GM12878 (cell line): ENCODE measurements around the gene ADCY2. TPM values are rescaled to one million over a fixed set of nuclear protein-coding genes. Genes with fewer than 3 reads are reported as not detected.

ENCODE experiments used
- ATAC-seq: fragments of 200-7000 bp; cut with Tn5 transposase; 3 replicates; pipeline ENCODE4 v1.9.1; 2020; ENCODE audit warnings: mild to moderate bottlenecking, moderate library complexity
- BruUV-seq: library from RNA; stranded (reverse); fragments of 400-500 nt; replicated peaks from 2 replicates; lab custom pipeline; 2021; lab: Mats Ljungman, UMichigan
- CTCF ChIA-PET: fragments of 300-600 bp; sonication (Branson Sonifier 250); formaldehyde crosslinking; extraction: SDS; loops from one replicate; lab custom pipeline; 2021; ENCODE audit warnings: inconsistent platforms; lab: Yijun Ruan, JAX
- POLR2A ChIA-PET: fragments of 350-600 bp; formaldehyde crosslinking; extraction: SDS; loops from one replicate; lab custom pipeline; 2021; ENCODE audit warnings: inconsistent platforms; lab: Charles Lee
- RAD21 ChIA-PET: fragments of 300-600 bp; sonication (Branson Sonifier 250); formaldehyde crosslinking; loops from one replicate; lab custom pipeline; 2023; ENCODE audit warnings: antibody characterized with exemption; ENCODE audit not compliant: unreplicated experiment; lab: Charles Lee
- SMC1A ChIA-PET: fragments of 300-600 bp; sonication (Branson Sonifier 250); formaldehyde crosslinking; loops from one replicate; lab custom pipeline; 2023; ENCODE audit not compliant: unreplicated experiment, uncharacterized antibody; lab: Charles Lee
- DNase-seq: peaks from one replicate; pipeline ENCODE4 v3.0.0-alpha.2; 2011; ENCODE audit warnings: low read depth, low spot score
- FAIRE-seq: peaks from 3 replicates; lab custom pipeline; 2011; peaks lifted over from hg19 to GRCh38; lab: Jason Lieb, UNC
- H2AFZ ChIP-seq: 2 replicates; pipeline ENCODE4 v1.6.0; 2011; ENCODE audit warnings: low read depth, low read length, control low read depth; ENCODE audit not compliant: control insufficient read depth
- H3K27ac ChIP-seq: 2 replicates; pipeline ENCODE4 v1.5.1; 2011; ENCODE audit warnings: control low read depth; ENCODE audit not compliant: control insufficient read depth, insufficient read depth
- H3K27me3 ChIP-seq, 2 experiments: replicated peaks in 1 of 2; 2 replicates each; pipeline versions ENCODE4 v1.6.0 to v1.6.1; 2011; ENCODE audit warnings: low read length in 1 of 2; ENCODE audit not compliant: control insufficient read depth in 2 of 2, insufficient read depth in 2 of 2
- H3K36me3 ChIP-seq, 2 experiments: 2 replicates each; pipeline ENCODE4 v1.5.1; 2011; ENCODE audit warnings: low read length in 1 of 2; ENCODE audit not compliant: control insufficient read depth in 2 of 2, insufficient read depth in 2 of 2
- H3K4me1 ChIP-seq: 2 replicates; pipeline ENCODE4 v1.6.1; 2011; ENCODE audit warnings: mild to moderate bottlenecking, low read length, moderate library complexity, mixed read lengths; ENCODE audit not compliant: control insufficient read depth, insufficient read depth
- H3K4me2 ChIP-seq: 2 replicates; pipeline ENCODE4 v1.6.0; 2011; ENCODE audit warnings: control low read depth; ENCODE audit not compliant: control insufficient read depth, insufficient read depth
- H3K4me3 ChIP-seq: fragments of 200-600 bp; sonication (generic); 2 replicates; pipeline ENCODE4 v1.5.1; 2016
- H3K79me2 ChIP-seq: 2 replicates; pipeline ENCODE4 v1.6.0; 2011; ENCODE audit warnings: low read length; ENCODE audit not compliant: control insufficient read depth, insufficient read depth
- H3K9ac ChIP-seq: 2 replicates; pipeline ENCODE4 v1.8.0; 2011; ENCODE audit warnings: low read length, control low read depth, mixed read lengths; ENCODE audit not compliant: control insufficient read depth, insufficient read depth
- H3K9me3 ChIP-seq: replicated peaks from 3 replicates; pipeline ENCODE4 v1.5.1; 2011; ENCODE audit warnings: mild to moderate bottlenecking, low read length; ENCODE audit not compliant: control insufficient read depth, insufficient read depth
- H4K20me1 ChIP-seq: 2 replicates; pipeline ENCODE4 v1.6.0; 2011; ENCODE audit not compliant: control insufficient read depth, insufficient read depth
- BACH1 ChIP-seq: fragments of 450-650 bp; IDR thresholded peaks from 2 replicates; pipeline ENCODE4 v1.6.1; 2017; ENCODE audit warnings: mild to moderate bottlenecking, borderline replicate concordance
- CHD2 ChIP-seq: IDR thresholded peaks from 2 replicates; pipeline ENCODE4 v1.6.1; 2011; ENCODE audit warnings: low read depth, low read length, improper control_type of control experiment, borderline replicate concordance
- ESRRA ChIP-seq: IDR thresholded peaks from 2 replicates; pipeline ENCODE4 v1.6.1; 2012; ENCODE audit warnings: mild to moderate bottlenecking, low read length, improper control_type of control experiment
- HDAC6 ChIP-seq: fragments of 200-600 bp; sonication (generic); IDR thresholded peaks from one replicate; pipeline ENCODE4 v1.8.0; 2017; ENCODE audit warnings: antibody characterized with exemption; ENCODE audit not compliant: unreplicated experiment
- KAT2A ChIP-seq: conservative IDR thresholded peaks from 2 replicates; pipeline ENCODE4 v1.6.1; 2011; ENCODE audit warnings: low read depth, low read length; ENCODE audit not compliant: control insufficient read depth
- NR2F1 ChIP-seq: fragments of 450-650 bp; conservative IDR thresholded peaks from 2 replicates; pipeline ENCODE4 v1.6.1; 2017; ENCODE audit warnings: mild to moderate bottlenecking
- PML ChIP-seq: IDR thresholded peaks from 2 replicates; pipeline ENCODE4 v1.6.1; 2012; ENCODE audit warnings: low read length, inconsistent platforms
- RAD21 ChIP-seq: IDR thresholded peaks from 2 replicates; pipeline ENCODE4 v1.6.1; 2011; ENCODE audit warnings: mild to moderate bottlenecking, low read depth, low read length, moderate library complexity; ENCODE audit not compliant: insufficient read depth
- RAD51 ChIP-seq: fragments of 450-650 bp; IDR thresholded peaks from 2 replicates; pipeline ENCODE4 v1.6.1; 2016; ENCODE audit warnings: moderate library complexity, mild to moderate bottlenecking, inconsistent platforms
- RUNX3 ChIP-seq: IDR thresholded peaks from 2 replicates; pipeline ENCODE4 v1.6.1; 2012; ENCODE audit warnings: low read length, inconsistent platforms
- SUPT20H ChIP-seq: IDR thresholded peaks from 2 replicates; pipeline ENCODE4 v1.6.1; 2011; ENCODE audit warnings: low read depth, mild to moderate bottlenecking, low read length, moderate library complexity, borderline replicate concordance; ENCODE audit not compliant: control insufficient read depth
- ZZZ3 ChIP-seq: IDR thresholded peaks from 2 replicates; pipeline ENCODE4 v1.6.1; 2011; ENCODE audit warnings: low read depth; ENCODE audit not compliant: control insufficient read depth, insufficient read length
- WGBS: methylation state at CpG from one replicate; pipeline ENCODE4 v1.1.6; 2016; ENCODE audit warnings: low lambda C conversion rate; ENCODE audit not compliant: insufficient replicate concordance, insufficient coverage; ENCODE audit errors: missing lambda C conversion rate; 5-methylcytosine and 5-hydroxymethylcytosine counted together
- in situ Hi-C: fragments of 300-500 bp; cut with MboI; formaldehyde crosslinking; loops from 9 replicates; pipeline ENCODE4 v1.14.3; 2018; ENCODE audit warnings: mixed read lengths
- intact Hi-C: fragments of 100-400 bp; cut with micrococcal nuclease; formaldehyde crosslinking; loops from one replicate; pipeline ENCODE4 v1.14.2; 2022; ENCODE audit not compliant: unreplicated experiment
- polyA plus RNA-seq, 11 experiments: library from polyadenylated mRNA; depleted of rRNA in 4 of 11; unstranded in 6 of 11; stranded (reverse) in 5 of 11; fragments of >200 nt; fragmentation: Nextera tagmentation in 4 of 11; fragmentation: Illumina TruSeq in 1 of 11; extraction: Ambion mirVana in 4 of 11; extraction: Trizol in 1 of 11; gene quantifications; 1 replicate in 1 of 11; 2 replicates in 10 of 11; pipeline versions ENCODE4 v1.2.1 to v1.2.3, GENCODE V29; 2011 to 2016; ENCODE audit warnings: inconsistent platforms in 2 of 11, missing spikeins in 2 of 11, low read depth in 1 of 11
- total RNA-seq, 4 experiments: library from RNA; depleted of rRNA in 3 of 4; stranded (reverse); fragments of >200 nt in 3 of 4; fragmentation: Illumina TruSeq in 1 of 4; extraction: Trizol in 1 of 4; gene quantifications; 2 replicates each; pipeline versions ENCODE4 v1.2.1 to v1.2.3, GENCODE V29; 2013 to 2021
- TF ChIP-seq, protein P1 (sequence below): fragments of 450-650 bp; IDR thresholded peaks from 2 replicates; pipeline ENCODE4 v1.6.1; 2017; ENCODE audit warnings: low read depth, mild to moderate bottlenecking, moderate library complexity
- TF ChIP-seq, protein P2 (sequence below): fragments of 450-650 bp; IDR thresholded peaks from 2 replicates; pipeline ENCODE4 v1.6.1; 2017; ENCODE audit warnings: mild to moderate bottlenecking, moderate library complexity

The ADCY2 gene
- total and polyA plus RNA-seq, 10 of the 15 experiments (the other 5 are each of a cell fraction or from before 2014, with no cell fraction given), result 0.07 to 0.26 TPM; not detected in 8

DNA sequence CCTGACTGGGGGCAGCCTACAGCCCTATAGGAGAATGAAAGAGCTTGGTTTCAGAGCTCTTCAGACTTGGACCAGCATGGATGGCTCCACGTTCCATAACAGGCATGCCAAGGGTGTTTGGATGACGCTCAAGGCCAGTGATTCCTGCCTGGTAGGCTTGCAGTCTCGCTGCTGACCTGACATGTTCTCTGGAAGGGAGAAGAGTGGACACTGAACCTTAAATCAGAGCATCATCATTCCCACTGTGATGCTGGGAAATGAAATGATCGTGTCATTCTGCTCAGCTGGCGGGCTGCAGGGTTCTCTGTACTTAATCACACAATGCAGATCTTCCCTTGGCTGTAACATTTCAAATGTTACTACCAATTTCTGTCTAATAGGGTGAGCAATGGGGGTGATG is 398.0 kb downstream of the ADCY2 start:
- RAD21 ChIA-PET, result interaction anchor here (2.4 to 4.6 kb wide), 2 partner anchors 10 to 20 kb away, joined by 7 to 32 read pairs; no protein-coding TSS in a partner anchor
- in situ Hi-C loops, result no loop called here
- BruUV-seq, result no TSS peak

More for the DNA sequence above, 398.0 kb downstream of the ADCY2 start:
- no peak overlapping the region for H3K9ac ChIP-seq
- ATAC-seq (peak; percentile 28; the same call in 2 of the 3 replicates), FAIRE-seq (no peak), DNase-seq (no peak)
- no peaks in the 10 kb centered on the region for H3K9me3 ChIP-seq
- 9% methylated on average over 5 of the region's 5 CpGs for WGBS
- TF ChIP-seq CHD2 (no peak), KAT2A (no peak), ZZZ3 (no peak), NR2F1 (no peak), RAD21 (no peak), SUPT20H (no peak), BACH1 (no peak), HDAC6 (no peak), PML (no peak), RAD51 (no peak), RUNX3 (no peak), ESRRA (no peak)
- TF ChIP-seq, protein P1, sequence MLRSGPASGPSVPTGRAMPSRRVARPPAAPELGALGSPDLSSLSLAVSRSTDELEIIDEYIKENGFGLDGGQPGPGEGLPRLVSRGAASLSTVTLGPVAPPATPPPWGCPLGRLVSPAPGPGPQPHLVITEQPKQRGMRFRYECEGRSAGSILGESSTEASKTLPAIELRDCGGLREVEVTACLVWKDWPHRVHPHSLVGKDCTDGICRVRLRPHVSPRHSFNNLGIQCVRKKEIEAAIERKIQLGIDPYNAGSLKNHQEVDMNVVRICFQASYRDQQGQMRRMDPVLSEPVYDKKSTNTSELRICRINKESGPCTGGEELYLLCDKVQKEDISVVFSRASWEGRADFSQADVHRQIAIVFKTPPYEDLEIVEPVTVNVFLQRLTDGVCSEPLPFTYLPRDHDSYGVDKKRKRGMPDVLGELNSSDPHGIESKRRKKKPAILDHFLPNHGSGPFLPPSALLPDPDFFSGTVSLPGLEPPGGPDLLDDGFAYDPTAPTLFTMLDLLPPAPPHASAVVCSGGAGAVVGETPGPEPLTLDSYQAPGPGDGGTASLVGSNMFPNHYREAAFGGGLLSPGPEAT, result no peak
- TF ChIP-seq, protein P2, sequence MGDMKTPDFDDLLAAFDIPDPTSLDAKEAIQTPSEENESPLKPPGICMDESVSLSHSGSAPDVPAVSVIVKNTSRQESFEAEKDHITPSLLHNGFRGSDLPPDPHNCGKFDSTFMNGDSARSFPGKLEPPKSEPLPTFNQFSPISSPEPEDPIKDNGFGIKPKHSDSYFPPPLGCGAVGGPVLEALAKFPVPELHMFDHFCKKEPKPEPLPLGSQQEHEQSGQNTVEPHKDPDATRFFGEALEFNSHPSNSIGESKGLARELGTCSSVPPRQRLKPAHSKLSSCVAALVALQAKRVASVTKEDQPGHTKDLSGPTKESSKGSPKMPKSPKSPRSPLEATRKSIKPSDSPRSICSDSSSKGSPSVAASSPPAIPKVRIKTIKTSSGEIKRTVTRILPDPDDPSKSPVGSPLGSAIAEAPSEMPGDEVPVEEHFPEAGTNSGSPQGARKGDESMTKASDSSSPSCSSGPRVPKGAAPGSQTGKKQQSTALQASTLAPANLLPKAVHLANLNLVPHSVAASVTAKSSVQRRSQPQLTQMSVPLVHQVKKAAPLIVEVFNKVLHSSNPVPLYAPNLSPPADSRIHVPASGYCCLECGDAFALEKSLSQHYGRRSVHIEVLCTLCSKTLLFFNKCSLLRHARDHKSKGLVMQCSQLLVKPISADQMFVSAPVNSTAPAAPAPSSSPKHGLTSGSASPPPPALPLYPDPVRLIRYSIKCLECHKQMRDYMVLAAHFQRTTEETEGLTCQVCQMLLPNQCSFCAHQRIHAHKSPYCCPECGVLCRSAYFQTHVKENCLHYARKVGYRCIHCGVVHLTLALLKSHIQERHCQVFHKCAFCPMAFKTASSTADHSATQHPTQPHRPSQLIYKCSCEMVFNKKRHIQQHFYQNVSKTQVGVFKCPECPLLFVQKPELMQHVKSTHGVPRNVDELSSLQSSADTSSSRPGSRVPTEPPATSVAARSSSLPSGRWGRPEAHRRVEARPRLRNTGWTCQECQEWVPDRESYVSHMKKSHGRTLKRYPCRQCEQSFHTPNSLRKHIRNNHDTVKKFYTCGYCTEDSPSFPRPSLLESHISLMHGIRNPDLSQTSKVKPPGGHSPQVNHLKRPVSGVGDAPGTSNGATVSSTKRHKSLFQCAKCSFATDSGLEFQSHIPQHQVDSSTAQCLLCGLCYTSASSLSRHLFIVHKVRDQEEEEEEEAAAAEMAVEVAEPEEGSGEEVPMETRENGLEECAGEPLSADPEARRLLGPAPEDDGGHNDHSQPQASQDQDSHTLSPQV, result no peak
- no peaks in the 10 kb centered on the region; a peak in 1 of 4 replicates for H3K27me3 ChIP-seq
- peak overlapping the region; percentile 22 for H2AFZ ChIP-seq
- ChIA-PET POLR2A (no interaction called here), CTCF (interaction anchor here (1.3 kb wide), 1 partner anchor 22 kb away, joined by 6 read pairs; no protein-coding TSS in a partner anchor), SMC1A (interaction anchor here (1.6 to 3.7 kb wide), 2 partner anchors 18 to 26 kb away, joined by 3 to 11 read pairs; no protein-coding TSS in a partner anchor)
- no peaks in the 10 kb centered on the region for H3K79me2 ChIP-seq
- H3K4me2 ChIP-seq, result no peak overlapping the region
- intact Hi-C loops, result no loop called here
- no peak overlapping the region for H3K4me3 ChIP-seq
- H3K36me3 ChIP-seq, result no peaks in the 10 kb centered on the region
- H4K20me1 ChIP-seq, result no peaks in the 10 kb centered on the region
- peaks cover 20% of the 10 kb centered on the region for H3K4me1 ChIP-seq
- H3K27ac ChIP-seq, result 0 out of 2 replicates have a peak overlapping the region, but pooled peaks have one; percentile 6
